Panc1 (cell line): ENCODE results near the gene DIAPH2.

Experiments used
- POLR2AphosphoS5 ChIP-seq: IDR thresholded peaks from 2 replicates; pipeline ENCODE4 v1.6.1; 2012; ENCODE audit warnings: mild to moderate bottlenecking, low read depth, low read length, moderate library complexity
- REST ChIP-seq, 2 experiments: IDR thresholded peaks; 2 replicates each; pipeline ENCODE4 v1.6.1; 2011 to 2012; ENCODE audit warnings: low read depth in 2 of 2, control low read depth in 1 of 2, low read length in 1 of 2, mild to moderate bottlenecking in 1 of 2, moderate library complexity in 1 of 2; ENCODE audit not compliant: insufficient read depth in 1 of 2
- SIN3A ChIP-seq: IDR thresholded peaks from 2 replicates; pipeline ENCODE4 v1.6.1; 2012; ENCODE audit warnings: low read depth, mild to moderate bottlenecking, low read length, moderate library complexity, borderline replicate concordance; ENCODE audit not compliant: insufficient read depth
- TCF7L2 ChIP-seq: IDR thresholded peaks from 2 replicates; pipeline ENCODE4 v1.6.1; 2011; ENCODE audit warnings: mild to moderate bottlenecking, low read depth, low read length, inconsistent platforms
- TF ChIP-seq, protein P1 (sequence below): fragments of 450-650 bp; IDR thresholded peaks from 2 replicates; pipeline ENCODE4 v1.5.1; 2017; ENCODE audit warnings: mild to moderate bottlenecking

- TF ChIP-seq, protein P1, sequence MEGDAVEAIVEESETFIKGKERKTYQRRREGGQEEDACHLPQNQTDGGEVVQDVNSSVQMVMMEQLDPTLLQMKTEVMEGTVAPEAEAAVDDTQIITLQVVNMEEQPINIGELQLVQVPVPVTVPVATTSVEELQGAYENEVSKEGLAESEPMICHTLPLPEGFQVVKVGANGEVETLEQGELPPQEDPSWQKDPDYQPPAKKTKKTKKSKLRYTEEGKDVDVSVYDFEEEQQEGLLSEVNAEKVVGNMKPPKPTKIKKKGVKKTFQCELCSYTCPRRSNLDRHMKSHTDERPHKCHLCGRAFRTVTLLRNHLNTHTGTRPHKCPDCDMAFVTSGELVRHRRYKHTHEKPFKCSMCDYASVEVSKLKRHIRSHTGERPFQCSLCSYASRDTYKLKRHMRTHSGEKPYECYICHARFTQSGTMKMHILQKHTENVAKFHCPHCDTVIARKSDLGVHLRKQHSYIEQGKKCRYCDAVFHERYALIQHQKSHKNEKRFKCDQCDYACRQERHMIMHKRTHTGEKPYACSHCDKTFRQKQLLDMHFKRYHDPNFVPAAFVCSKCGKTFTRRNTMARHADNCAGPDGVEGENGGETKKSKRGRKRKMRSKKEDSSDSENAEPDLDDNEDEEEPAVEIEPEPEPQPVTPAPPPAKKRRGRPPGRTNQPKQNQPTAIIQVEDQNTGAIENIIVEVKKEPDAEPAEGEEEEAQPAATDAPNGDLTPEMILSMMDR, result no peak
- TF ChIP-seq POLR2AphosphoS5 (no peak), SIN3A (no peak), REST (IDR thresholded peaks at IDR 0.05; ENCODE audit: insufficient read depth in 1 of 2, low read depth in 2 of 2, low read length in 1 of 2) (no peak), TCF7L2 (no peak)
These were observed 871.7 kb downstream of the DIAPH2 start for GRCh38 chrX:97556359-97556758.
